ENCODE results near the gene ADORA2B.
"Not testable (repeated sequence)": the region's sequence is repeated elsewhere in the genome, so short reads cannot be mapped to it uniquely, and the experiment has no call there.

Gene ADORA2B

DNA sequence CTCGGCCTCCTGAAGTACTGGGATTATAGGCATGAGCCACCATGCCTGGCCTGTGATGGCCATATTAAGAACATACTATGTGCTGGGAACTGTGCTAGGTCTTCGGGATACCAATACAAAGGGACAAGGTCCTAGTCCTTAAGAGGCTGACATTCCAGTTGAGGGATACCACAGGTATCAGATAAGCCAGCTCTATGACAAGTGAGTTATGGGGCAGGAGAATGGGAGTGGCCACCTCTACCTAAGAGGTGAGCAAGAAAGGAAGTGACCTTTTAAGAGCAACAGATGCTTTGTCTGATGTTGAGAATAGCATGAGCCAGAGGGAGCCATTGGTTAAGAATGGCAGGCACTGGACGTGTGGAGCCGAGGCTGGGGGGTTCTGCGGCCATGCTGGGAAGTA, 27.0 kb downstream of the ADORA2B start:
- no peak overlapping the region for H3K4me3 ChIP-seq (ENCODE audit: low read depth, low read length)
- TF ChIP-seq, protein P1, sequence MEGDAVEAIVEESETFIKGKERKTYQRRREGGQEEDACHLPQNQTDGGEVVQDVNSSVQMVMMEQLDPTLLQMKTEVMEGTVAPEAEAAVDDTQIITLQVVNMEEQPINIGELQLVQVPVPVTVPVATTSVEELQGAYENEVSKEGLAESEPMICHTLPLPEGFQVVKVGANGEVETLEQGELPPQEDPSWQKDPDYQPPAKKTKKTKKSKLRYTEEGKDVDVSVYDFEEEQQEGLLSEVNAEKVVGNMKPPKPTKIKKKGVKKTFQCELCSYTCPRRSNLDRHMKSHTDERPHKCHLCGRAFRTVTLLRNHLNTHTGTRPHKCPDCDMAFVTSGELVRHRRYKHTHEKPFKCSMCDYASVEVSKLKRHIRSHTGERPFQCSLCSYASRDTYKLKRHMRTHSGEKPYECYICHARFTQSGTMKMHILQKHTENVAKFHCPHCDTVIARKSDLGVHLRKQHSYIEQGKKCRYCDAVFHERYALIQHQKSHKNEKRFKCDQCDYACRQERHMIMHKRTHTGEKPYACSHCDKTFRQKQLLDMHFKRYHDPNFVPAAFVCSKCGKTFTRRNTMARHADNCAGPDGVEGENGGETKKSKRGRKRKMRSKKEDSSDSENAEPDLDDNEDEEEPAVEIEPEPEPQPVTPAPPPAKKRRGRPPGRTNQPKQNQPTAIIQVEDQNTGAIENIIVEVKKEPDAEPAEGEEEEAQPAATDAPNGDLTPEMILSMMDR (IDR thresholded peaks at IDR 0.05; ENCODE audit: control insufficient read depth, extremely low read depth, insufficient read depth), result no peak
- no peak for DNase-seq (ENCODE audit: low read depth)

DNA sequence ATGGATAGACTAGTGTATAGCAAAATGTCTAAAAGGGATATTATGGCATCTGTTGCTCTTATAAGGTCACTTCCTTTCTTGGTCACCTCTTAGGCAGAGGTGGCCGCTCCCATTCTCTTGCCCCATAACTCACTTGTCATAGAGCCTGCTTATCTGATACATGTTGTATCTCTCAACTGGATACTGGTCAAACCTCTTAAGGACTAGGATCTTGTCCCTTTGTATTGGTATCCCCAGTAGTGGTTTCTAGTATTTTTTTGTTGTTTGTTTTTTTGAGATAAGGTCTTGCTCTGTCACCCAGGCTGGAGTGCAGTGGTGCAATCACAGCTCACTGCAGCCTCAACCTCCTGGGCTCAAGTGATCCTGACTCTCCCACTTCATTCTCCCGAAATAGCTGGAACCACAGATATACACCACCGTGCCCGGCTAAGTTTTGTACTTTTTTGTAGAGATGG, 27.6 kb downstream of the ADORA2B start:
- TF ChIP-seq, protein P1 (IDR thresholded peaks at IDR 0.05; ENCODE audit: control insufficient read depth, extremely low read depth, insufficient read depth), result no peak
- DNase-seq (ENCODE audit: low read depth), result no peak
- H3K4me3 ChIP-seq (ENCODE audit: low read depth, low read length), result no peak overlapping the region

DNA sequence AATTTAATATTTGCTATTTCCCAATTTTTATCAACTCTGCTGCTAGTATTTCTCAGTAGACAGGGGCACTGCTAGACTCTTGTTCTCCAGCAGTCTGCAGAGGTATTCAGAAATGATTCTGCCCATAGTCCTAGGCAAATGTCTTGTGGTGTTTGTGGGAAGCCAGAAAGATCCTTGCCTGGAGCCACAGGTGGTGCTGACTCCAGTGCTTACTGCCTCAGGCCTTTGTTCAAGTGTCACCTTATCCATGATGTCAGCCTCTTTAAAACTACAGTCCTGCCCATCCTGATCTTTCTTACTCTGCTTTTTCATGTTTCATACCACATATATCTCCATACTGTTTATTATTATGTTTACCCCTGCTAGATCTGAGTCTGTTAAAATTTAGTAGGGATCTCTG, 28.1 kb downstream of the ADORA2B start:
- no peak overlapping the region for H3K4me3 ChIP-seq (ENCODE audit: low read depth, low read length)
- TF ChIP-seq, protein P1 (IDR thresholded peaks at IDR 0.05; ENCODE audit: control insufficient read depth, extremely low read depth, insufficient read depth), result no peak
- no peak for DNase-seq (ENCODE audit: low read depth)

DNA sequence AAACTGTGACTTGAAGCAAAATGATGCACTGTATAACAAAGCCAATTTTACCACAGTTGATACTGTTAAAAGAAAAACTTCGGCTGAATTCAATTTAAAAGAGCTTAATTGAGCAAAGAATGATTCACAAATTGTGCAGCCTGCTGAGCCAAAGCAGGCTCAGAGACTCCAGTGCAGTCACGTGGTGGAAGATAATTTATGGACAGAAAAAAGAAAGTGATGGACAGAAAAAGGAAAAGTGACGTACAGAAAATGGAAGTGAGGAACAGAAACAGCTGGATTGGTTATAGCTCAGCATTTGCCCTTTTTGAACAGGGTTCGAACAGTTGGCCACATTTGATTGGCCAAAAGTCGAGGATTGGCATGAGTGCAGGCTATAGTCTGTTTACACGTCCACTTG, 28.9 kb downstream of the ADORA2B start:
- no peak overlapping the region for H3K4me3 ChIP-seq (ENCODE audit: low read depth, low read length)
- DNase-seq (ENCODE audit: low read depth), result no peak
- TF ChIP-seq, protein P1 (IDR thresholded peaks at IDR 0.05; ENCODE audit: control insufficient read depth, extremely low read depth, insufficient read depth), result no peak

DNA sequence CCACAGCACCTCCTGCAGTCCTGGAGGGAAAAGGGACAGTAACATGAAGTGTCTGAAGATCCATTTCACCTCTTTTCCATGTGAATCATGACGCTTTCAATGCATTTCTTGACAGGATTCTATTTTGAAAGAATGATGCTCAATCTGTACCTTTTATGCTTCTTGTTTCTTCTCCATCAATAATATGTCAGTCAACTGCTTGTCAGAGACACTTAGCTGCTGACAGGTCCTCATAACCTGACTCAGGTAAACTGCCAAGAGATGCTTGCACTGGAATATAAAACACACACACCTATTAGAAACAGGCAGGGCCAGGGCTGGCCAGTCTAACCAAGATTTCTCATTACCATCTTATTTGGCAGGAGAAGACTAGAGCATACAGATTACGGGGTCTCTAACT, 33.0 kb downstream of the ADORA2B start:
- DNase-seq (ENCODE audit: low read depth), result no peak
- H3K4me3 ChIP-seq (ENCODE audit: low read depth, low read length), result no peak overlapping the region
- TF ChIP-seq, protein P1 (IDR thresholded peaks at IDR 0.05; ENCODE audit: control insufficient read depth, extremely low read depth, insufficient read depth), result no peak

DNA sequence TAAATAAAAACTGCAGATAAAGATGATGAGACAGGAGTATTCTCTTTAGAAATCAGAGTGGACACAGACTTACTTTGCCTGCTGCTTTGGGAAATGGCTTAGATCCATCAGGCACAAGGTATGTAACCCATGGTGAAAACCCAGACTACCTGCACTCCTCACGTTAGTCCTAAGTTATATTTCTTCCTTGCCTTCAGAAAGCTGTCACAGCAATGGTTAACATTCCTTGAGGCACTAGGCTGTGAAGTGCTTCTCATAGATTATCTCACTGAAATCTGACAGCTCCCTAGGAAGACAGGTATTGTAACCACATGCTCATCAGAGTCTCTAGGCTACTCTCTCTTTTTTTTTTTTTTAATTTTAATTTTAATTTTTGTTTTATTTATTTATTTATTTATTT, 33.7 kb downstream of the ADORA2B start:
- no peak for DNase-seq (ENCODE audit: low read depth)
- TF ChIP-seq, protein P1 (IDR thresholded peaks at IDR 0.05; ENCODE audit: control insufficient read depth, extremely low read depth, insufficient read depth), result no peak
- no peak overlapping the region for H3K4me3 ChIP-seq (ENCODE audit: low read depth, low read length)

DNA sequence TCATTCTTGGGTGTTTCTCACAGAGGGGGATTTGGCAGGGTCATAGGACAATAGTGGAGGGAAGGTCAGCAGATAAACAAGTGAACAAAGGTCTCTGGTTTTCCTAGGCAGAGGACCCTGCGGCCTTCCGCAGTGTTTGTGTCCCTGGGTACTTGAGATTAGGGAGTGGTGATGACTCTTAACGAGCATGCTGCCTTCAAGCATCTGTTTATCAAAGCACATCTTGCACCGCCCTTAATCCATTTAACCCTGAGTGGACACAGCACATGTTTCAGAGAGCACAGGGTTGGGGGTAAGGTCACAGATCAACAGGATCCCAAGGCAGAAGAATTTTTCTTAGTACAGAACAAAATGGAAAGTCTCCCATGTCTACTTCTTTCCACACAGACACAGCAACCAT, 34.1 kb downstream of the ADORA2B start:
- not testable (repeated sequence) for H3K4me3 ChIP-seq (ENCODE audit: low read depth, low read length); DNase-seq (ENCODE audit: low read depth)
